Activated CD4-positive, alpha-beta memory T cell treated with anti-CD3 and anti-CD28 coated beads, Interleukin-2, amount 10 ng/mL, durations not matched to agents 7 days and 5 days (primary cell): Measurements from ENCODE around the gene PREX1. TPM values are rescaled to one million over a fixed set of nuclear protein-coding genes. Genes with fewer than 3 reads are reported as not detected.

Experiments used
- CTCF ChIA-PET: fragments of 350-600 bp; sonication (Branson Sonifier 250); formaldehyde crosslinking; loops from one replicate; lab custom pipeline; 2021; ENCODE audit warnings: antibody characterized with exemption, inconsistent platforms; lab: Charles Lee
- POLR2A ChIA-PET: fragments of 350-600 bp; sonication (Branson Sonifier 250); formaldehyde crosslinking; loops from one replicate; lab custom pipeline; 2021; ENCODE audit warnings: antibody characterized with exemption; lab: Charles Lee
- DNase-seq: peaks from one replicate; pipeline ENCODE4 v3.0.0-alpha.2; 2020
- H3K27ac Mint-ChIP-seq: one replicate; pipeline ENCODE4 v1.8.0; 2021; ENCODE audit warnings: mild to moderate bottlenecking, mixed read lengths
- H3K27me3 Mint-ChIP-seq: one replicate; pipeline ENCODE4 v1.8.0; 2021; ENCODE audit warnings: mixed read lengths
- H3K36me3 Mint-ChIP-seq: one replicate; pipeline ENCODE4 v1.8.0; 2021; ENCODE audit warnings: low read depth, mixed read lengths
- H3K4me1 Mint-ChIP-seq: one replicate; pipeline ENCODE4 v1.8.0; 2021; ENCODE audit warnings: mixed read lengths
- H3K4me3 Mint-ChIP-seq: one replicate; pipeline ENCODE4 v1.8.0; 2021; ENCODE audit warnings: mild to moderate bottlenecking, mixed read lengths
- H3K9me3 Mint-ChIP-seq: one replicate; pipeline ENCODE4 v1.8.0; 2021; ENCODE audit warnings: mixed read lengths
- total RNA-seq, 2 experiments: library from RNA; stranded (reverse); gene quantifications; one replicate each; pipeline ENCODE4 v1.2.3, GENCODE V29; 2021

The PREX1 gene
- total RNA-seq, 2 experiments from 2014 or later = 158 to 160 TPM

GRCh38 chr20:48672324-48672723, 155.5 kb downstream of the PREX1 start:
- POLR2A ChIA-PET = interaction anchor here (1.0 kb wide), 1 partner anchor 53 kb away, joined by 3 read pairs; no protein-coding TSS in a partner anchor
- DNase-seq = no peak
- H3K36me3 Mint-ChIP-seq = peaks cover 83% of the 10 kb centered on the region
- peaks cover 1% of the 10 kb centered on the region for H3K4me1 Mint-ChIP-seq
- H3K27ac Mint-ChIP-seq = peak overlapping the region; percentile 10
- no peak overlapping the region for H3K4me3 Mint-ChIP-seq
- no peaks in the 10 kb centered on the region for H3K9me3 Mint-ChIP-seq
- CTCF ChIA-PET = interaction anchor here (1.5 kb wide), 1 partner anchor 15 kb away, joined by 4 read pairs; no protein-coding TSS in a partner anchor
- no peaks in the 10 kb centered on the region for H3K27me3 Mint-ChIP-seq

DNA sequence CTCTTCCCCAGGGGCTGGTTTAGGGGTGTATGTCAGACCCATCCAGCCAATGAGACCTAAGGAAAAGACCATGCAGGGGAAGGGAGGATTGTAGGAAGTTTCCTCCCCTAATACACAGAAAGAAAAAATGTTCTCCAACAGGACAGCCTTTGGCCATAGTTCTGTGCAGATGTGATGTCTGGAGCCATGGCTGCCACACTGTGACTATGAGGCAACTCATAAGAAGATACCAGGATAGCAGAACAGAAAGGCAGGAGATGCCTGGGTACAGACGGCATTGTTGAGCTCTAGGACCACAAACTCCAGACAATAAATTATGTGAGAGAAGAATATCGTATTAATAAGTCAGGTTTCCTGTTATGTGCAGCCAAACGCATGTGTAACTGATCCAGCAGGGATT, 156.7 kb downstream of the PREX1 start:
- Mint-ChIP-seq H3K4me1 (peaks cover 1% of the 10 kb centered on the region), H3K27ac (no peak overlapping the region), H3K27me3 (no peaks in the 10 kb centered on the region), H3K4me3 (no peak overlapping the region), H3K9me3 (no peaks in the 10 kb centered on the region), H3K36me3 (peaks cover 80% of the 10 kb centered on the region)
- CTCF ChIA-PET = no interaction called here
- POLR2A ChIA-PET = no interaction called here
- no peak for DNase-seq

DNA sequence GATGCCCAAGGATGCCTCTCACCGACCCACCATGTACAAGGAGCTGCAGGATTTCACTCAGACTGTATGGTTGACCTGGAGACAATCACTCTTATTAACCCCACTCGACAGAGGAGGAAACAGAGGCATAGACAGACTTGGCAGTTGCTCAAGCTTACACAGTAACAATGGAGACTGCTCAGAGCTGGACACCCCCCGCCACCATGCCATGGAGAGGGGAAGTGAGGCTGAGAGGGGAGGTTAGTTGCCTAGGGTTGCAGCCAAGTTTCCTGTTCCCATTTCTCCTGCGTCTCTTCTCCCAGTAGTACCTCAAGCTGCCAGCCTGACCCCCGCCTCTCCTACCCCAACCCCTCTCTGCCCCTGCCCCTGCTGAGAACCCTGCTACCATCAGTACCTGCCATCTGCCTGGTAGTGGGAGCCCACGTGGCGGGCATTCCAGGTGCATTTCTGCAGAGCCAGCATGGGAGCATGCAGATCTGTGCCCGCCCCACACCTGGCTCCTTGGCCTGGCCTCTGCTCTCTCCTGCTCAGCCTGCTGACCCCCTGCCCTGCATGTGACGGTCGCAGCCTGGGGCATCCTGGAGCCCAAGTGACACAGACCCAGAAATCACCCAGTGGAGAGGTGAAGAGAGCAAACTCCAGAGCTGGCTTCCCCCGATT, 157.7 kb downstream of the PREX1 start:
- peaks cover 78% of the 10 kb centered on the region for H3K36me3 Mint-ChIP-seq

DNA sequence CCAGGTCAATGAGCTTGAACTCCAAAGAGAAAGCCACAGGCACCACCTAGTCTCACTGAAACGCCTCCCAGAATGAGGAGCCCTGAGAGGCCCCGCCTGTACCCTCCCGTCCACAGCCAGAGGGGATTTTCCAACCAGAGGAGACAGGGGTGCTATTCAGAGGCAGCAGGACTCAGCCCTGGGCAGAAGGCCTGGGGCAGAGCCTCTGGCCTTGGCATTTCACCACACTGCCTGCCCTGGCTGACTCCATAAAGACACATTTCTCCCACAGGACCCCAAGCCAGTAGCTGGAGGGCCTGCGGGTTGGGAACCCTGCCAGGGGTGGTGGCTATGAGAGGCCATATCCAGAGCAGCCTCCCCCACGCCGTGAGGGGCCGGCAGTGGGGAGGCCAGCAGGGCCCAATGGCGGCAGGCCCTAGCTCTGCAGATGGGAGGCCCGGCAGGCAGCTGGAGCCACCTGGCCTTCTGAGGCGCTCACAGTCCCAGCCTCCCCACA, 159.3 kb downstream of the PREX1 start:
- H3K9me3 Mint-ChIP-seq = no peaks in the 10 kb centered on the region
- no peak overlapping the region for H3K27ac Mint-ChIP-seq
- no peaks in the 10 kb centered on the region for H3K27me3 Mint-ChIP-seq
- DNase-seq = no peak
- no peak overlapping the region for H3K4me3 Mint-ChIP-seq
- H3K4me1 Mint-ChIP-seq = peaks cover 4% of the 10 kb centered on the region
- ChIA-PET POLR2A (no interaction called here), CTCF (interaction anchor here (1.3 to 1.7 kb wide), 2 partner anchors 11 to 48 kb away, joined by 4 read pairs; no protein-coding TSS in a partner anchor)
- peaks cover 74% of the 10 kb centered on the region for H3K36me3 Mint-ChIP-seq

More for the DNA sequence above, 157.7 kb downstream of the PREX1 start:
- no peak overlapping the region for H3K4me3 Mint-ChIP-seq
- ChIA-PET CTCF (no interaction called here), POLR2A (no interaction called here)
- H3K27me3 Mint-ChIP-seq = no peaks in the 10 kb centered on the region
- H3K9me3 Mint-ChIP-seq = no peaks in the 10 kb centered on the region
- H3K4me1 Mint-ChIP-seq = peaks cover 1% of the 10 kb centered on the region
- DNase-seq = no peak
- H3K27ac Mint-ChIP-seq = no peak overlapping the region

DNA sequence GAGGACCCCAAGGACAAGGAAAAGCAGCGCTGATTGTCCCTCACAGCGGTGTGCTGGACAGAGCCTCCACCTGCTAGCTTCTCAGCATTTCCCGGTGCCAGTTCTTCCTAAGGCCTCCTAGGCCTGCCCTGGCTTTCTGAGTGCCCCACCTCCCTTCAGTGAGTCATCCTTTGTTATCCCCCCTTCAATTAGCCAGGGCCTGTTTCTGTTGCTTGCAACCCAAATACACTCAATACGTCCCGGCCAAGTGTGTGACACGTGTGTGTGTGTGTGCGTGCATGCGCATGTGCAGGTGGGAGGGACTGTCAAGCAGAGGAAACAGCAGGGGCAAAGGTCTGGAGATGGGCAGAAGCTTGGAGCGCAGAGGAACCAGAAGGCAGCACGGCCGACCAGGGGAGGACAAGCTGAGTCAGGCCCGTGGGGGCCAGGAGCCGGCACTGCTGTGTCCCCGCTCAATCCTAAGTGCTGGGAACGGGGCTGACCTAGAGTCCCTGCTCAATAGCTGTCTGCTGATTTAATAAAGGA, 159.8 kb downstream of the PREX1 start:
- ChIA-PET POLR2A (no interaction called here), CTCF (interaction anchor here (1.3 to 1.7 kb wide), 2 partner anchors 10 to 48 kb away, joined by 4 read pairs; no protein-coding TSS in a partner anchor)

DNA sequence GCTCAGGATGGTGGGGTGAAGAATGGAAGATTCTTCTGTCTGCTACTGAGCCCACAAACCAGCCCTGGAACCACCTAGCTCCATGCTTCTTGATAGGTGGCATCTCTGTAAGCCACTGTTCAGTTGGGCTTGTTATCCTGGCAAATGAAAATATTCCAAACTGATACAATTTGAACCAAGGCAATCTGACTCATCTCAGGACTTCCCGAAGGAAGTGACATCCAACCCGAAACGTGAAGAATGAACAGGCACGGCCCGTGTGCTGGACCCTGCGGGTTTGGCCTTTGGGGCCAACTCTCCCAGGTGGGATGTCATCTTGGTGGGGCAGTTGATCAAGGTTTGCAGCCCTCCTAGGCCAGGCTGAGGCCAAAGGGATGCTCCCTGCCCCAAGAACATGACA, 160.3 kb downstream of the PREX1 start:
- ChIA-PET CTCF (interaction anchor here (1.7 kb wide), 1 partner anchor 10 kb away, joined by 4 read pairs; no protein-coding TSS in a partner anchor), POLR2A (no interaction called here)
- H3K4me3 Mint-ChIP-seq = no peak overlapping the region
- no peak overlapping the region for H3K27ac Mint-ChIP-seq
- peaks cover 73% of the 10 kb centered on the region for H3K36me3 Mint-ChIP-seq
- peaks cover 4% of the 10 kb centered on the region for H3K4me1 Mint-ChIP-seq
- no peak for DNase-seq
- no peaks in the 10 kb centered on the region for H3K27me3 Mint-ChIP-seq
- H3K9me3 Mint-ChIP-seq = no peaks in the 10 kb centered on the region

More for the DNA sequence above, 159.8 kb downstream of the PREX1 start:
- Mint-ChIP-seq H3K27me3 (no peaks in the 10 kb centered on the region), H3K9me3 (no peaks in the 10 kb centered on the region), H3K36me3 (peaks cover 72% of the 10 kb centered on the region), H3K4me1 (peaks cover 4% of the 10 kb centered on the region), H3K27ac (no peak overlapping the region), H3K4me3 (no peak overlapping the region)
- no peak for DNase-seq

DNA sequence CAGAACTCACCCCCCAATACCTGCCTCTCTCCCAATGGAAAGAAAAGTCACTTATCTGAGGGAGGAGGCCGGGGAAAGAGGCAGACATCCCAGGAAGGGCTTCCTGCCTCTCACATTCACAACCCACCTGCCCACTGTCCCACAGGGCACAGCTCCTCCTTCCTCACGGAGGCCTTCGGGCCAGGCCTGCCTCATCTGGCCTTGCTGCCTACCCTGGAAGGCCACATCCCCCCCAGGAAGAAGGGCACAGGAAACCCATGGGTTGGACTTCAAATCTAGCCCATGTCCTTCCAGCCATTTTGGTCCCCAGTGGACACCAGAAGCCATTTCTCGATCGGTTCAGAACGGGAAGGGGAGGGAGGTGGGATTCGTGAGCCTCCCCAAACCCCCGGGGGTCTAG, 162.0 kb downstream of the PREX1 start:
- ChIA-PET POLR2A (no interaction called here), CTCF (no interaction called here)
- Mint-ChIP-seq H3K27me3 (no peaks in the 10 kb centered on the region), H3K36me3 (peaks cover 67% of the 10 kb centered on the region), H3K9me3 (no peaks in the 10 kb centered on the region), H3K27ac (no peak overlapping the region), H3K4me3 (no peak overlapping the region), H3K4me1 (peaks cover 4% of the 10 kb centered on the region)
- DNase-seq = no peak

DNA sequence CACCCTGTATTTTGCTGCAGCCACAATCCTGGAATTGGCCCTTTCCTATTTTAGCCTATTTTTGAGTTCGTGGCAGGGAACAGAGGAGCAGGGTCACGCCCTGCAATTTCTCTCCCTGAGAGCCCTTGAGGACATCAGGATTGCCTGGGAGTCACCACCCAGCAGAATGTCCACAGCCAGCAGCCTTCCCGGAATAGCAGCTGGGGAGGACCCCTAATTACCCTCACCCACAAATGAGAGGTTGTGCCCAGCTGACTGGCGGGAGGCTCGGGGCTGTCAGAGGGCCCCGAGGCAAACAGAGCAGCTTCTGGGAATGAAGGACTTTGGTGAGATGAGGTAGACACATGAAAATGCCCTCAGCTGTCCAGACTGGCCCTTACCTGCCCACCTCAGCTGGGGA, 165.1 kb downstream of the PREX1 start:
- Mint-ChIP-seq H3K27me3 (no peaks in the 10 kb centered on the region), H3K4me1 (peaks cover 11% of the 10 kb centered on the region), H3K27ac (no peak overlapping the region), H3K9me3 (no peaks in the 10 kb centered on the region), H3K36me3 (peaks cover 72% of the 10 kb centered on the region), H3K4me3 (no peak overlapping the region)
- ChIA-PET CTCF (interaction anchor here (0.9 kb wide), 1 partner anchor 215 kb away, joined by 3 read pairs; no protein-coding TSS in a partner anchor), POLR2A (no interaction called here)
- no peak for DNase-seq

- H3K9me3 Mint-ChIP-seq = no peaks in the 10 kb centered on the region
- ChIA-PET CTCF (interaction anchor here (2.9 kb wide), 1 partner anchor 244 kb away, joined by 18 read pairs; no protein-coding TSS in a partner anchor), POLR2A (no interaction called here)
- peaks cover 74% of the 10 kb centered on the region for H3K36me3 Mint-ChIP-seq
- no peak for DNase-seq
- H3K4me3 Mint-ChIP-seq = no peak overlapping the region
- peaks cover 13% of the 10 kb centered on the region for H3K4me1 Mint-ChIP-seq
- H3K27ac Mint-ChIP-seq = no peak overlapping the region
- no peaks in the 10 kb centered on the region for H3K27me3 Mint-ChIP-seq
These were observed 166.0 kb downstream of the PREX1 start for GRCh38 chr20:48661575-48662455.

DNA sequence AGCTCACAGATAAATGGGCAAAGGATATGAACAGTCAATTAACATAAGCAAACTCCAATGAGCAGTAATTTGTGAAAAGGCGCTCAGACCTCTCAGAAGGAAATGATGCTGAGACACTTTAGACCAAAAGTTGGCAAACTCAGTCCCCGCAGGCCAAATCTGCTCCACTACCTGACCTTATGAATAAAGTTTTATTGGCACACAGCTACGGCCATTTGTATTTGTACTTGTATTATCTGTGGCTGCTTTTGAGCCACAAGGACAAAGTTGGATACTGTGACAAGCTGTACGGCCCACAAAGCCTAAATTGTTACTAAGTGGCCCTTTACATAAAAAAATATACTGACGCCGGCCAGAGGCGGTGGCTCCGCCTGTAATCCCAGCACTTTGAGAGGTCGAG, 167.0 kb downstream of the PREX1 start:
- H3K36me3 Mint-ChIP-seq = peaks cover 81% of the 10 kb centered on the region
- no peaks in the 10 kb centered on the region for H3K9me3 Mint-ChIP-seq
- H3K27me3 Mint-ChIP-seq = no peaks in the 10 kb centered on the region
- no peak overlapping the region for H3K27ac Mint-ChIP-seq
- H3K4me3 Mint-ChIP-seq = no peak overlapping the region
- ChIA-PET CTCF (interaction anchor here (0.6 to 2.9 kb wide), 5 partner anchors 40 to 264 kb away, joined by 3 to 18 read pairs (median 3); no protein-coding TSS in a partner anchor), POLR2A (interaction anchor here (0.9 kb wide), 1 partner anchor 14 kb away, joined by 3 read pairs; no protein-coding TSS in a partner anchor)
- DNase-seq = no peak
- peaks cover 13% of the 10 kb centered on the region for H3K4me1 Mint-ChIP-seq

DNA sequence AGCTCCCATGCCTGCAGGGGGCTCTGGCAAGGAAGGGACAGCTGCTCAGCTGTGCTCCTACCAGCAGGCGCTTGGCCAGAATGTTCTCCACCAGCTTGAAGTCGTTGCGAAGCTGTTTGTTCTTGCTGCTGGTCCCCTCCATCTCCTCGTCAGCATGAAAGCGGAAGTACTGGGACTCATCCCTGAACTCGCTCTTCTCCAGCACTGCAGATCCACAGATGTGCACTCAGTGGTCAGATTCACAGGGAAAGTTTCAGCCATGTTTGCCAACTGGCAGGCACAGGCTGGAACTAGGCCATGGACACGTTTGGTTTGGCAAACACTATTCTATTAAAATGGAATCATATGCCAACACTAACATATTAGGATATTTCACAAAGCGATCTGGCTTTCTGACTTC, 167.9 kb downstream of the PREX1 start:
- H3K9me3 Mint-ChIP-seq = no peaks in the 10 kb centered on the region
- H3K4me1 Mint-ChIP-seq = peaks cover 13% of the 10 kb centered on the region
- H3K27me3 Mint-ChIP-seq = no peaks in the 10 kb centered on the region
- no peak overlapping the region for H3K27ac Mint-ChIP-seq
- ChIA-PET CTCF (interaction anchor here (0.7 to 2.9 kb wide), 2 partner anchors 246 to 249 kb away, joined by 3 to 18 read pairs; no protein-coding TSS in a partner anchor), POLR2A (no interaction called here)
- peaks cover 82% of the 10 kb centered on the region for H3K36me3 Mint-ChIP-seq
- H3K4me3 Mint-ChIP-seq = no peak overlapping the region
- DNase-seq = no peak

DNA sequence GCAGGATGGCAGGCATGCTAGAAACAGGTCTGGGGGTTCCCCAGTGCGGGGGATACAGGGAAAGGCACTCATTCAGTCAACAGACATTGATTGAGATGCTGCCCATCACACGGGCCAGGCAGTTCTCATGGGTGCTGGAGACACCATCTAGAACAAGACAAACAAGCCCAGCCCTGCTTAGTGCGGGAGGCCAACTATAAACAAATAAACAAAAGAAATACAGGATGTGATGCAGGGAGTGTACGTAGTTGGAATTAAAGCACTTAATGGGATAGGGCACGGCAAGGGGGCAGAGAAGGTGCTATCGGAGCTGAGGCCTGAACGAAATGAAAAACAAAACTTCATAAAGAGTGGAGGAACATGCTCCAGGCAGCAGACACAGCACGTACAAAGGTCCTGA, 169.3 kb downstream of the PREX1 start:
- peaks cover 11% of the 10 kb centered on the region for H3K4me1 Mint-ChIP-seq
- CTCF ChIA-PET = interaction anchor here (0.7 to 4.1 kb wide), 9 partner anchors 10 to 247 kb away, joined by 3 to 79 read pairs (median 8); no protein-coding TSS in a partner anchor
- no peak for DNase-seq
- no peaks in the 10 kb centered on the region for H3K9me3 Mint-ChIP-seq
- H3K27ac Mint-ChIP-seq = peak overlapping the region; percentile 61
- POLR2A ChIA-PET = no interaction called here
- no peak overlapping the region for H3K4me3 Mint-ChIP-seq
- peaks cover 84% of the 10 kb centered on the region for H3K36me3 Mint-ChIP-seq
- H3K27me3 Mint-ChIP-seq = no peaks in the 10 kb centered on the region
